GM12878 (cell line): ENCODE results near the gene GAREM1.

Source experiments
- EZH2 ChIP-seq: IDR thresholded peaks from 2 replicates; pipeline ENCODE4 v1.6.1; 2012; ENCODE audit warnings: low read depth, mild to moderate bottlenecking, control low read depth, inconsistent platforms, low read length, borderline replicate concordance; ENCODE audit not compliant: control insufficient read depth
- USF1 ChIP-seq: IDR thresholded peaks from 2 replicates; pipeline ENCODE4 v1.6.1; 2011; ENCODE audit warnings: borderline replicate concordance, low read depth, mild to moderate bottlenecking, moderate library complexity, mixed read lengths, low read length; ENCODE audit not compliant: insufficient read depth; ENCODE audit errors: extremely low read length

- no peak for TF ChIP-seq EZH2
- TF ChIP-seq USF1, result no peak
These were observed 32.5 kb downstream of the GAREM1 start for GRCh38 chr18:32438173-32438572.
